ENCODE results near the gene TMEM158. TPM values are rescaled to one million over a fixed set of nuclear protein-coding genes. Genes with fewer than 3 reads are reported as not detected.

Gene TMEM158
- total RNA-seq, 1 experiment from 2014 or later, result 1.4 TPM

- no TSS peak for BruUV-seq (replicated peaks)
- ChIA-PET POLR2A (no interaction called here), CTCF (no interaction called here)
- Mint-ChIP-seq H3K4me1 (ENCODE audit: insufficient read depth, unreplicated experiment) (no peaks in the 10 kb centered on the region), H3K27me3 (ENCODE audit: insufficient read depth, unreplicated experiment) (peaks cover 28% of the 10 kb centered on the region), H3K27ac (ENCODE audit: low read depth, unreplicated experiment) (no peak overlapping the region), H3K36me3 (ENCODE audit: insufficient read depth, unreplicated experiment) (no peaks in the 10 kb centered on the region), H3K9me3 (ENCODE audit: unreplicated experiment) (no peaks in the 10 kb centered on the region), H3K4me3 (ENCODE audit: unreplicated experiment) (no peak overlapping the region)
- intact Hi-C loops (cut with micrococcal nuclease), result no loop called here
- no peak for DNase-seq (ENCODE audit: unreplicated experiment)
- TF ChIP-seq, protein P1, sequence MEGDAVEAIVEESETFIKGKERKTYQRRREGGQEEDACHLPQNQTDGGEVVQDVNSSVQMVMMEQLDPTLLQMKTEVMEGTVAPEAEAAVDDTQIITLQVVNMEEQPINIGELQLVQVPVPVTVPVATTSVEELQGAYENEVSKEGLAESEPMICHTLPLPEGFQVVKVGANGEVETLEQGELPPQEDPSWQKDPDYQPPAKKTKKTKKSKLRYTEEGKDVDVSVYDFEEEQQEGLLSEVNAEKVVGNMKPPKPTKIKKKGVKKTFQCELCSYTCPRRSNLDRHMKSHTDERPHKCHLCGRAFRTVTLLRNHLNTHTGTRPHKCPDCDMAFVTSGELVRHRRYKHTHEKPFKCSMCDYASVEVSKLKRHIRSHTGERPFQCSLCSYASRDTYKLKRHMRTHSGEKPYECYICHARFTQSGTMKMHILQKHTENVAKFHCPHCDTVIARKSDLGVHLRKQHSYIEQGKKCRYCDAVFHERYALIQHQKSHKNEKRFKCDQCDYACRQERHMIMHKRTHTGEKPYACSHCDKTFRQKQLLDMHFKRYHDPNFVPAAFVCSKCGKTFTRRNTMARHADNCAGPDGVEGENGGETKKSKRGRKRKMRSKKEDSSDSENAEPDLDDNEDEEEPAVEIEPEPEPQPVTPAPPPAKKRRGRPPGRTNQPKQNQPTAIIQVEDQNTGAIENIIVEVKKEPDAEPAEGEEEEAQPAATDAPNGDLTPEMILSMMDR (IDR thresholded peaks at IDR 0.05; ENCODE audit: unreplicated experiment), result no peak
Observed at GRCh38 chr3:45241206-45241605, 15.1 kb upstream of the TMEM158 start.

GRCh38 chr3:45240292-45240691 is 14.2 kb upstream of the TMEM158 start:
- ChIA-PET CTCF (no interaction called here), POLR2A (no interaction called here)
- BruUV-seq (replicated peaks), result no TSS peak
- Mint-ChIP-seq H3K36me3 (ENCODE audit: insufficient read depth, unreplicated experiment) (no peaks in the 10 kb centered on the region), H3K9me3 (ENCODE audit: unreplicated experiment) (peaks cover 4% of the 10 kb centered on the region), H3K27me3 (ENCODE audit: insufficient read depth, unreplicated experiment) (peaks cover 26% of the 10 kb centered on the region), H3K27ac (ENCODE audit: low read depth, unreplicated experiment) (no peak overlapping the region), H3K4me1 (ENCODE audit: insufficient read depth, unreplicated experiment) (no peaks in the 10 kb centered on the region), H3K4me3 (ENCODE audit: unreplicated experiment) (no peak overlapping the region)
- intact Hi-C loops (cut with micrococcal nuclease), result no loop called here
- no peak for DNase-seq (ENCODE audit: unreplicated experiment)
- TF ChIP-seq, protein P1 (IDR thresholded peaks at IDR 0.05; ENCODE audit: unreplicated experiment), result no peak

DNA sequence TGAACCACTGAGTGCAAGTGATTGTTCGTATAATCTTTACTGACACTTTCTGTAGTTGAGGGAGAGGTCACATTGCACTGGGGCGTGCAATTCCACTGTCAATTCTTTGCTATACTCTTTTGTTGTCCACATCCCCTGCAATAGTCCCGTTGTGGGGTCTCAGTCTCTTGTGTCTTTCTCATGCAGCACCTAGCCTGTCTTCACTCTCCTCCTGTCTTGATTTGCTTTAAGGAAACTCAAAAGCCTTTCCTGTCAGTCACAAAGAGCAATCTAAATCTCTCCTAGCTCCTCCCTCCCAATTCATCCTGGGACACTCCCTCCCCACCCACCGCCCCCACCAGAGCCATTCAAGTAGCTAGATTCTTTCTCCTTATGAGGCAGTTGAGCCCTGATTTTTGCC is 13.2 kb upstream of the TMEM158 start:
- BruUV-seq (replicated peaks), result no TSS peak
- ChIA-PET POLR2A (no interaction called here), CTCF (interaction anchor here (1.1 kb wide), 1 partner anchor 16 kb away, joined by 5 read pairs; no protein-coding TSS in a partner anchor)
- no peak overlapping the region for H3K4me3 Mint-ChIP-seq (ENCODE audit: unreplicated experiment)
- intact Hi-C loops (cut with micrococcal nuclease), result no loop called here
- H3K27me3 Mint-ChIP-seq (ENCODE audit: insufficient read depth, unreplicated experiment), result peaks cover 16% of the 10 kb centered on the region
- TF ChIP-seq, protein P1 (IDR thresholded peaks at IDR 0.05; ENCODE audit: unreplicated experiment), result no peak
- no peaks in the 10 kb centered on the region for H3K36me3 Mint-ChIP-seq (ENCODE audit: insufficient read depth, unreplicated experiment)
- no peak overlapping the region for H3K27ac Mint-ChIP-seq (ENCODE audit: low read depth, unreplicated experiment)
- H3K4me1 Mint-ChIP-seq (ENCODE audit: insufficient read depth, unreplicated experiment), result no peaks in the 10 kb centered on the region
- no peak for DNase-seq (ENCODE audit: unreplicated experiment)
- peaks cover 7% of the 10 kb centered on the region for H3K9me3 Mint-ChIP-seq (ENCODE audit: unreplicated experiment)

- Mint-ChIP-seq H3K4me1 (ENCODE audit: insufficient read depth, unreplicated experiment) (no peaks in the 10 kb centered on the region), H3K9me3 (ENCODE audit: unreplicated experiment) (peaks cover 7% of the 10 kb centered on the region), H3K4me3 (ENCODE audit: unreplicated experiment) (no peak overlapping the region), H3K27ac (ENCODE audit: low read depth, unreplicated experiment) (no peak overlapping the region), H3K27me3 (ENCODE audit: insufficient read depth, unreplicated experiment) (peaks cover 21% of the 10 kb centered on the region), H3K36me3 (ENCODE audit: insufficient read depth, unreplicated experiment) (no peaks in the 10 kb centered on the region)
- ChIA-PET POLR2A (no interaction called here), CTCF (no interaction called here)
- DNase-seq (ENCODE audit: unreplicated experiment), result no peak
- TF ChIP-seq, protein P1 (IDR thresholded peaks at IDR 0.05; ENCODE audit: unreplicated experiment), result no peak
- intact Hi-C loops (cut with micrococcal nuclease), result no loop called here
- no TSS peak for BruUV-seq (replicated peaks)
Observed at GRCh38 chr3:45236964-45237363, 10.9 kb upstream of the TMEM158 start.

All from MCF 10A (cell line).